Measurements from ENCODE around the gene SLC4A7.
"Not testable (repeated sequence)": the region's sequence is repeated elsewhere in the genome, so short reads cannot be mapped to it uniquely, and the experiment has no call there.

Gene SLC4A7

GRCh38 chr3:27484015-27484844, at the start of gene SLC4A7:
Gene SLC4A7, minus strand, starts transcription at chr3:27484384. Its CDS starts 258 bp downstream, at chr3:27484126.
- peak; percentile 97 for DNase-seq (ENCODE audit: low read depth)

- no peak for DNase-seq (ENCODE audit: low read depth)
Observed at GRCh38 chr3:27533261-27533607, 49.0 kb upstream of the SLC4A7 start.

- DNase-seq (ENCODE audit: low read depth) = no peak
Observed at GRCh38 chr3:27532426-27533260, 48.5 kb upstream of the SLC4A7 start.

GRCh38 chr3:27531193-27531751, 47.1 kb upstream of the SLC4A7 start:
- DNase-seq (ENCODE audit: low read depth) = not testable (repeated sequence)

- no peak for DNase-seq (ENCODE audit: low read depth)
Observed at GRCh38 chr3:27528791-27529190, 44.6 kb upstream of the SLC4A7 start.

GRCh38 chr3:27526614-27527315, 42.6 kb upstream of the SLC4A7 start:
- no peak for DNase-seq (ENCODE audit: low read depth)

GRCh38 chr3:27521872-27522265, 37.7 kb upstream of the SLC4A7 start:
- DNase-seq (ENCODE audit: low read depth) = no peak

GRCh38 chr3:27521179-27521871, 37.1 kb upstream of the SLC4A7 start:
- no peak for DNase-seq (ENCODE audit: low read depth)

- DNase-seq (ENCODE audit: low read depth) = no peak
Observed at GRCh38 chr3:27511724-27512422, 27.7 kb upstream of the SLC4A7 start.

- DNase-seq (ENCODE audit: low read depth) = no peak
Observed at GRCh38 chr3:27509376-27509775, 25.2 kb upstream of the SLC4A7 start.

- no peak for DNase-seq (ENCODE audit: low read depth)
Observed at GRCh38 chr3:27508424-27508823, 24.2 kb upstream of the SLC4A7 start.

- DNase-seq (ENCODE audit: low read depth) = no peak
Observed at GRCh38 chr3:27507515-27508266, 23.5 kb upstream of the SLC4A7 start.

- no peak for DNase-seq (ENCODE audit: low read depth)
Observed at GRCh38 chr3:27507111-27507510, 22.9 kb upstream of the SLC4A7 start.

- no peak for DNase-seq (ENCODE audit: low read depth)
Observed at GRCh38 chr3:27504749-27505148, 20.6 kb upstream of the SLC4A7 start.

GRCh38 chr3:27503526-27503925, 19.3 kb upstream of the SLC4A7 start:
- no peak for DNase-seq (ENCODE audit: low read depth)

- DNase-seq (ENCODE audit: low read depth) = no peak
Observed at GRCh38 chr3:27501759-27502158, 17.6 kb upstream of the SLC4A7 start.

- no peak for DNase-seq (ENCODE audit: low read depth)
Observed at GRCh38 chr3:27500986-27501385, 16.8 kb upstream of the SLC4A7 start.

- no peak for DNase-seq (ENCODE audit: low read depth)
Observed at GRCh38 chr3:27500035-27500434, 15.9 kb upstream of the SLC4A7 start.

- DNase-seq (ENCODE audit: low read depth) = no peak
Observed at GRCh38 chr3:27494784-27495183, 10.6 kb upstream of the SLC4A7 start.

GRCh38 chr3:27488821-27489220, 4.6 kb upstream of the SLC4A7 start:
- no peak for DNase-seq (ENCODE audit: low read depth)

Data from stimulated activated CD8-positive, alpha-beta memory T cell treated with anti-CD3 and anti-CD28 coated beads, Interleukin-7, amount 100 ng/mL, for 24 hours (primary cell).